Panc1 (cell line): ENCODE results near the gene TBX21. TPM values are rescaled to one million over a fixed set of nuclear protein-coding genes. Genes with fewer than 3 reads are reported as not detected.

Experiments
- ATAC-seq: fragments of 200-7000 bp; cut with Tn5 transposase; 2 replicates; pipeline ENCODE4 v1.9.1; 2020; ENCODE audit warnings: mild to moderate bottlenecking, moderate library complexity
- BruUV-seq: library from RNA; stranded (reverse); fragments of 400-500 nt; replicated peaks from 2 replicates; lab custom pipeline; 2021; lab: Mats Ljungman, UMichigan
- CTCF ChIA-PET: fragments of 300-600 bp; sonication (Branson Sonifier 250); formaldehyde crosslinking; loops from one replicate; lab custom pipeline; 2022; ENCODE audit warnings: antibody characterized with exemption; lab: Charles Lee
- POLR2A ChIA-PET: fragments of 300-600 bp; sonication (Branson Sonifier 250); formaldehyde crosslinking; loops from one replicate; lab custom pipeline; 2022; ENCODE audit warnings: antibody characterized with exemption; lab: Charles Lee
- DNase-seq: peaks from one replicate; pipeline ENCODE4 v3.0.0-alpha.2; 2010; ENCODE audit warnings: low read depth, low spot score
- H3K27ac ChIP-seq: 2 replicates; pipeline ENCODE4 v1.5.1; 2011; ENCODE audit warnings: mild to moderate bottlenecking, low read length, inconsistent platforms
- H3K27me3 ChIP-seq: fragments of 200-500 bp; sonication (Bioruptor generic); 2 replicates; pipeline ENCODE4 v1.6.0; 2014; ENCODE audit warnings: low read length, inconsistent platforms; ENCODE audit not compliant: control insufficient read depth, insufficient read depth
- H3K36me3 ChIP-seq: fragments of 200-500 bp; sonication (Bioruptor generic); 2 replicates; pipeline ENCODE4 v1.5.1; 2014; ENCODE audit warnings: inconsistent platforms, mild to moderate bottlenecking, low read length, moderate library complexity; ENCODE audit not compliant: control insufficient read depth, insufficient read depth
- H3K4me1 ChIP-seq: 2 replicates; pipeline ENCODE4 v1.5.1; 2011; ENCODE audit warnings: inconsistent platforms, mild to moderate bottlenecking, low read length, moderate library complexity; ENCODE audit not compliant: control insufficient read depth, insufficient read depth
- H3K4me3 ChIP-seq, 2 experiments: 2 replicates each; pipeline ENCODE4 v1.5.1; 2011 to 2012; ENCODE audit warnings: low read depth in 2 of 2, low read length in 2 of 2, mild to moderate bottlenecking in 2 of 2, inconsistent platforms in 1 of 2, moderate library complexity in 1 of 2
- H3K9me3 ChIP-seq: fragments of 200-500 bp; sonication (Bioruptor generic); 2 replicates; pipeline ENCODE4 v1.5.1; 2014; ENCODE audit warnings: low read depth, mild to moderate bottlenecking, inconsistent platforms, low read length, moderate library complexity; ENCODE audit not compliant: control insufficient read depth, insufficient read depth
- POLR2AphosphoS5 ChIP-seq: IDR thresholded peaks from 2 replicates; pipeline ENCODE4 v1.6.1; 2012; ENCODE audit warnings: mild to moderate bottlenecking, low read depth, low read length, moderate library complexity
- SIN3A ChIP-seq: IDR thresholded peaks from 2 replicates; pipeline ENCODE4 v1.6.1; 2012; ENCODE audit warnings: low read depth, mild to moderate bottlenecking, low read length, moderate library complexity, borderline replicate concordance; ENCODE audit not compliant: insufficient read depth
- TCF7L2 ChIP-seq: IDR thresholded peaks from 2 replicates; pipeline ENCODE4 v1.6.1; 2011; ENCODE audit warnings: mild to moderate bottlenecking, low read depth, low read length, inconsistent platforms
- in situ Hi-C: cut with HindIII; loops from 2 replicates; pipeline ENCODE4 v1.10.0; 2016; ENCODE audit warnings: low sequenced_read_pairs, low pct_unique_long_range_greater_than_20kb
- intact Hi-C: fragments of 100-400 bp; cut with micrococcal nuclease; formaldehyde crosslinking; loops from one replicate; pipeline ENCODE4 v1.10.0; 2022; ENCODE audit not compliant: unreplicated experiment
- total RNA-seq: library from RNA; stranded (reverse); gene quantifications from one replicate; pipeline ENCODE4 v1.2.1, GENCODE V29; 2021; ENCODE audit not compliant: unreplicated experiment
- TF ChIP-seq, protein P1 (sequence below), 2 experiments: IDR thresholded peaks; 2 replicates each; pipeline ENCODE4 v1.6.1; 2011 to 2012; ENCODE audit warnings: low read depth in 2 of 2, control low read depth in 1 of 2, low read length in 1 of 2, mild to moderate bottlenecking in 1 of 2, moderate library complexity in 1 of 2; ENCODE audit not compliant: insufficient read depth in 1 of 2
- TF ChIP-seq, protein P2 (sequence below): fragments of 450-650 bp; IDR thresholded peaks from 2 replicates; pipeline ENCODE4 v1.5.1; 2017; ENCODE audit warnings: mild to moderate bottlenecking

TBX21 gene
- total RNA-seq, 1 experiment from 2014 or later = 0.10 TPM

DNA sequence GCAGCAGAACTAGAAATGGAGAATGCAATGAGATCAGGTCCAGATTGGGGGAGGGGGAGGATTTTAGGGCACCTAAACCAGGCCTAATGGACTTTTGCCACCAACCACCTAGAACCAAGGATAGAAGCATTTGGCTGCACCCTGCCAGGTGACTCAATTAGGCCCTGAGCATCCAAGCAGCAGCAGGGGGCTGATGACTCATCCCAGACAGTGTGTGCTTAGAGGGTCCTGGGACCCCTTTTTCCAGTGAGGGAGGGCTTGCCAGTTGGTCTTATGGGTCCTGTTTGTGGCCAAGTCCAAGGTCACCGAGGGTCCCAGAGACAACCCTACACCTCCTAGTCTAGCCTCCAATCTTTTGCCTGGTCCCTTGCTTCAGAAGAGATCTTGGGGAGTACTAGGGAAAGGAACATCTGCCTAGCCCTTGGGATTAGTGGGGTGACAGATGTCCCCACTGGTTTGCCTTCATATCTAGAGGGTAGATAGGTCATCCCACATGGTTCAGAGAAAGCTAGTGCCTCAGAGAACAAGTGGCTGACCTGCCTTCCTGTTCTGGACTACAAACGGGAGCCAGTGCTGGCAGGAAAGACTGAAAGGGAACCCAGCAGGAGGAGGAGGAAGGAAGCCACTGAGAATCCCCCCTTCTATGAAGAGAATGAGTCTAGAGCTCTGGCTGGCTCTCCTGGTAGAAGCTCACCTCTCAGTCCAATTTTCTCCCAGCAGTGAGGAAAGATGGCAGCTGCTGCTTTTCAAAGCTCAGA lies 40.7 kb upstream of the TBX21 start:
- ChIA-PET CTCF (no interaction called here), POLR2A (no interaction called here)
- in situ Hi-C loops = no loop called here
- intact Hi-C loops = no loop called here
- no peaks in the 10 kb centered on the region for H3K36me3 ChIP-seq
- DNase-seq (no peak), ATAC-seq (no peak)
- H3K27ac ChIP-seq = 0 out of 2 replicates have a peak overlapping the region, but pooled peaks have one; percentile 6
- H3K4me3 ChIP-seq = no peak overlapping the region
- TF ChIP-seq, protein P1, sequence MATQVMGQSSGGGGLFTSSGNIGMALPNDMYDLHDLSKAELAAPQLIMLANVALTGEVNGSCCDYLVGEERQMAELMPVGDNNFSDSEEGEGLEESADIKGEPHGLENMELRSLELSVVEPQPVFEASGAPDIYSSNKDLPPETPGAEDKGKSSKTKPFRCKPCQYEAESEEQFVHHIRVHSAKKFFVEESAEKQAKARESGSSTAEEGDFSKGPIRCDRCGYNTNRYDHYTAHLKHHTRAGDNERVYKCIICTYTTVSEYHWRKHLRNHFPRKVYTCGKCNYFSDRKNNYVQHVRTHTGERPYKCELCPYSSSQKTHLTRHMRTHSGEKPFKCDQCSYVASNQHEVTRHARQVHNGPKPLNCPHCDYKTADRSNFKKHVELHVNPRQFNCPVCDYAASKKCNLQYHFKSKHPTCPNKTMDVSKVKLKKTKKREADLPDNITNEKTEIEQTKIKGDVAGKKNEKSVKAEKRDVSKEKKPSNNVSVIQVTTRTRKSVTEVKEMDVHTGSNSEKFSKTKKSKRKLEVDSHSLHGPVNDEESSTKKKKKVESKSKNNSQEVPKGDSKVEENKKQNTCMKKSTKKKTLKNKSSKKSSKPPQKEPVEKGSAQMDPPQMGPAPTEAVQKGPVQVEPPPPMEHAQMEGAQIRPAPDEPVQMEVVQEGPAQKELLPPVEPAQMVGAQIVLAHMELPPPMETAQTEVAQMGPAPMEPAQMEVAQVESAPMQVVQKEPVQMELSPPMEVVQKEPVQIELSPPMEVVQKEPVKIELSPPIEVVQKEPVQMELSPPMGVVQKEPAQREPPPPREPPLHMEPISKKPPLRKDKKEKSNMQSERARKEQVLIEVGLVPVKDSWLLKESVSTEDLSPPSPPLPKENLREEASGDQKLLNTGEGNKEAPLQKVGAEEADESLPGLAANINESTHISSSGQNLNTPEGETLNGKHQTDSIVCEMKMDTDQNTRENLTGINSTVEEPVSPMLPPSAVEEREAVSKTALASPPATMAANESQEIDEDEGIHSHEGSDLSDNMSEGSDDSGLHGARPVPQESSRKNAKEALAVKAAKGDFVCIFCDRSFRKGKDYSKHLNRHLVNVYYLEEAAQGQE (IDR thresholded peaks at IDR 0.05; ENCODE audit: insufficient read depth in 1 of 2, low read depth in 2 of 2, low read length in 1 of 2) = no peak
- TF ChIP-seq SIN3A (no peak), POLR2AphosphoS5 (no peak), TCF7L2 (no peak)
- TF ChIP-seq, protein P2, sequence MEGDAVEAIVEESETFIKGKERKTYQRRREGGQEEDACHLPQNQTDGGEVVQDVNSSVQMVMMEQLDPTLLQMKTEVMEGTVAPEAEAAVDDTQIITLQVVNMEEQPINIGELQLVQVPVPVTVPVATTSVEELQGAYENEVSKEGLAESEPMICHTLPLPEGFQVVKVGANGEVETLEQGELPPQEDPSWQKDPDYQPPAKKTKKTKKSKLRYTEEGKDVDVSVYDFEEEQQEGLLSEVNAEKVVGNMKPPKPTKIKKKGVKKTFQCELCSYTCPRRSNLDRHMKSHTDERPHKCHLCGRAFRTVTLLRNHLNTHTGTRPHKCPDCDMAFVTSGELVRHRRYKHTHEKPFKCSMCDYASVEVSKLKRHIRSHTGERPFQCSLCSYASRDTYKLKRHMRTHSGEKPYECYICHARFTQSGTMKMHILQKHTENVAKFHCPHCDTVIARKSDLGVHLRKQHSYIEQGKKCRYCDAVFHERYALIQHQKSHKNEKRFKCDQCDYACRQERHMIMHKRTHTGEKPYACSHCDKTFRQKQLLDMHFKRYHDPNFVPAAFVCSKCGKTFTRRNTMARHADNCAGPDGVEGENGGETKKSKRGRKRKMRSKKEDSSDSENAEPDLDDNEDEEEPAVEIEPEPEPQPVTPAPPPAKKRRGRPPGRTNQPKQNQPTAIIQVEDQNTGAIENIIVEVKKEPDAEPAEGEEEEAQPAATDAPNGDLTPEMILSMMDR = no peak
- no peaks in the 10 kb centered on the region for H3K27me3 ChIP-seq
- no peaks in the 10 kb centered on the region for H3K9me3 ChIP-seq
- H3K4me1 ChIP-seq = peaks cover 15% of the 10 kb centered on the region
- BruUV-seq = no TSS peak

DNA sequence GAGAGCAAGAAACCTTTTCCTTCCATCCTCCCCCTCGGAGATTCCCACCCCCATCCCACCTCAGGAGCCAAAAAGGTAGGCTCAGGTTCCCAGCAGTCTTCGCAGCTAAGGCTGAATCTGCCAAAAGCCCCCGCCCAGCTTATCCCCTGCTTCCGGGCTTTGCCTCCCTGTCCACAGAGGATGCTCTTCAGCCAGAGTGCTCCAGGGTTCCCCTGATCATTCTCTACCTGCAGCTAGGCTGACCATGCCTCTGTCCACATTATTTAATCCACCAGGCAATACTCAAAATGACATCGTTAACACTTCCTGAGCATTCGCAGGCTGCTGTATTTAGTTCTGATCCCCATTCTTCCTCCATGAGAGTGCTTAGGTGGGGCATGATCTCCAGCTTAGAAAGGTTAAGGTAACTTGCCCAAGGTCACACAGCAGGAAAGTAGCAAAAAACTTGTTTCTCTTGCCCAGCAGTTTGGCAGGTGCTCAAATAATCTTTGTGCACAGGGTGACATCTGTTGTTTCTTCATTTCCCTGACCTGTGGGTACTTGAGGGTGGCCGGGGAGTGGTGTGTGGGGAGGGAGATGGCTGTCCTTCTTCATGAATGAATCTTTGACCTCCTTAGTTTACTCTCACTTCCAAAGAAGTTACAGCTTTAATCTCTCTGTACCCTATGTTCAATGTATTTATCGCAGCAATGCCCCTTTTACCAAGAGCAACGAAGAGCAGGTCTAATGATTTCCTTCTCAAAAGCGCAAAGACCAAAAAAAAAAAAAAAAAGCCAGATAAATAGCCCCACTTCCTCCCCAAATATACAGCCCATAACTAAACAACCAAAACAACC lies 39.9 kb upstream of the TBX21 start:
- H3K36me3 ChIP-seq = no peaks in the 10 kb centered on the region
- peak overlapping the region; percentile 59 for H3K4me3 ChIP-seq
- intact Hi-C loops = no loop called here
- no peak for DNase-seq
- BruUV-seq = no TSS peak
- ChIA-PET POLR2A (interaction anchor here (0.7 kb wide), 1 partner anchor 264 kb away, joined by 11 read pairs; the partner anchor contains the start of gene PRR15L), CTCF (no interaction called here)
- H3K27me3 ChIP-seq = no peaks in the 10 kb centered on the region
- no peak for TF ChIP-seq TCF7L2
- no peak for TF ChIP-seq SIN3A
- TF ChIP-seq, protein P2 = no peak
- TF ChIP-seq, protein P1 (IDR thresholded peaks at IDR 0.05; ENCODE audit: insufficient read depth in 1 of 2, low read depth in 2 of 2, low read length in 1 of 2) = no peak
- TF ChIP-seq POLR2AphosphoS5 = no peak
- peak overlapping the region; percentile 61 for H3K27ac ChIP-seq
- in situ Hi-C loops = no loop called here
- no peak for ATAC-seq
- peaks cover 11% of the 10 kb centered on the region for H3K4me1 ChIP-seq
- no peaks in the 10 kb centered on the region for H3K9me3 ChIP-seq
